Activated CD4-positive, alpha-beta T cell treated with anti-CD3 and anti-CD28 coated beads, Interleukin-2, amount 10 ng/mL, durations not matched to agents 24 days and 14 days (primary cell): Measurements from ENCODE around the gene OSBPL8. TPM values are rescaled to one million over a fixed set of nuclear protein-coding genes. Genes with fewer than 3 reads are reported as not detected.

Experiments
- DNase-seq: peaks from one replicate; pipeline ENCODE4 v3.0.0; 2022
- H3K27ac Mint-ChIP-seq: one replicate; pipeline ENCODE4 v1.8.0; 2022; ENCODE audit warnings: mild to moderate bottlenecking, mixed read lengths
- H3K27me3 Mint-ChIP-seq: one replicate; pipeline ENCODE4 v1.8.0; 2022; ENCODE audit warnings: mixed read lengths
- H3K36me3 Mint-ChIP-seq: one replicate; pipeline ENCODE4 v1.8.0; 2022; ENCODE audit warnings: low read depth, mild to moderate bottlenecking, mixed read lengths
- H3K4me1 Mint-ChIP-seq: one replicate; pipeline ENCODE4 v1.8.0; 2021; ENCODE audit warnings: mixed read lengths
- H3K4me3 Mint-ChIP-seq: one replicate; pipeline ENCODE4 v1.8.0; 2022; ENCODE audit warnings: mild to moderate bottlenecking, moderate library complexity, mixed read lengths
- H3K9me3 Mint-ChIP-seq: one replicate; pipeline ENCODE4 v1.8.0; 2021; ENCODE audit warnings: mixed read lengths
- intact Hi-C: fragments of 100-400 bp; cut with micrococcal nuclease; formaldehyde crosslinking; loops from one replicate; pipeline ENCODE4 v1.15.1; 2023
- total RNA-seq: library from RNA; stranded (reverse); gene quantifications from 2 replicates; pipeline ENCODE4 v1.2.3, GENCODE V29; 2022

The OSBPL8 gene
- total RNA-seq, 1 donor from 2014 or later, result 92.0 TPM

- no peaks in the 10 kb centered on the region for H3K4me1 Mint-ChIP-seq
- H3K27me3 Mint-ChIP-seq, result peaks cover 9% of the 10 kb centered on the region
- H3K36me3 Mint-ChIP-seq, result no peaks in the 10 kb centered on the region
- no peak overlapping the region for H3K4me3 Mint-ChIP-seq
- intact Hi-C loops, result no loop called here
- no peak for DNase-seq
- H3K9me3 Mint-ChIP-seq, result no peaks in the 10 kb centered on the region
- no peak overlapping the region for H3K27ac Mint-ChIP-seq
Observed at GRCh38 chr12:76318773-76319594, 240.6 kb downstream of the OSBPL8 start.

GRCh38 chr12:76317976-76318375 is 241.6 kb downstream of the OSBPL8 start:
- no peak overlapping the region for H3K27ac Mint-ChIP-seq
- no peaks in the 10 kb centered on the region for H3K4me1 Mint-ChIP-seq
- H3K27me3 Mint-ChIP-seq, result peaks cover 9% of the 10 kb centered on the region
- no peaks in the 10 kb centered on the region for H3K9me3 Mint-ChIP-seq
- no peak for DNase-seq
- H3K36me3 Mint-ChIP-seq, result no peaks in the 10 kb centered on the region
- H3K4me3 Mint-ChIP-seq, result no peak overlapping the region
- intact Hi-C loops, result no loop called here

- intact Hi-C loops, result no loop called here
- H3K4me3 Mint-ChIP-seq, result no peak overlapping the region
Observed at GRCh38 chr12:76316468-76316867, 243.1 kb downstream of the OSBPL8 start.

GRCh38 chr12:76313299-76313698 is 246.3 kb downstream of the OSBPL8 start:
- DNase-seq, result no peak
- intact Hi-C loops, result no loop called here
- Mint-ChIP-seq H3K27ac (no peak overlapping the region), H3K4me1 (no peaks in the 10 kb centered on the region), H3K9me3 (no peaks in the 10 kb centered on the region), H3K36me3 (no peaks in the 10 kb centered on the region), H3K4me3 (no peak overlapping the region), H3K27me3 (peaks cover 5% of the 10 kb centered on the region)

More at GRCh38 chr12:76316468-76316867, 243.1 kb downstream of the OSBPL8 start:
- peaks cover 5% of the 10 kb centered on the region for H3K27me3 Mint-ChIP-seq
- H3K27ac Mint-ChIP-seq, result no peak overlapping the region
- H3K9me3 Mint-ChIP-seq, result no peaks in the 10 kb centered on the region
- no peak for DNase-seq
- H3K4me1 Mint-ChIP-seq, result no peaks in the 10 kb centered on the region
- H3K36me3 Mint-ChIP-seq, result no peaks in the 10 kb centered on the region

- peaks cover 4% of the 10 kb centered on the region for H3K9me3 Mint-ChIP-seq
- no peak for DNase-seq
- H3K4me3 Mint-ChIP-seq, result no peak overlapping the region
- intact Hi-C loops, result no loop called here
- H3K4me1 Mint-ChIP-seq, result no peaks in the 10 kb centered on the region
- H3K36me3 Mint-ChIP-seq, result no peaks in the 10 kb centered on the region
- no peak overlapping the region for H3K27ac Mint-ChIP-seq
- peaks cover 9% of the 10 kb centered on the region for H3K27me3 Mint-ChIP-seq
Observed at GRCh38 chr12:76312315-76312714, 247.3 kb downstream of the OSBPL8 start.

GRCh38 chr12:76311796-76312195 is 247.8 kb downstream of the OSBPL8 start:
- intact Hi-C loops, result no loop called here
- Mint-ChIP-seq H3K27me3 (peaks cover 9% of the 10 kb centered on the region), H3K9me3 (peaks cover 4% of the 10 kb centered on the region), H3K4me1 (no peaks in the 10 kb centered on the region), H3K36me3 (no peaks in the 10 kb centered on the region), H3K27ac (no peak overlapping the region), H3K4me3 (no peak overlapping the region)
- DNase-seq, result no peak

- no peaks in the 10 kb centered on the region for H3K36me3 Mint-ChIP-seq
- H3K27ac Mint-ChIP-seq, result no peak overlapping the region
- peaks cover 11% of the 10 kb centered on the region for H3K27me3 Mint-ChIP-seq
- intact Hi-C loops, result no loop called here
- H3K4me1 Mint-ChIP-seq, result no peaks in the 10 kb centered on the region
- H3K4me3 Mint-ChIP-seq, result no peak overlapping the region
- peaks cover 10% of the 10 kb centered on the region for H3K9me3 Mint-ChIP-seq
- DNase-seq, result no peak
Observed at GRCh38 chr12:76310110-76310509, 249.5 kb downstream of the OSBPL8 start.

- Mint-ChIP-seq H3K27me3 (peaks cover 10% of the 10 kb centered on the region), H3K9me3 (peaks cover 10% of the 10 kb centered on the region), H3K27ac (no peak overlapping the region), H3K36me3 (no peaks in the 10 kb centered on the region), H3K4me3 (no peak overlapping the region), H3K4me1 (no peaks in the 10 kb centered on the region)
- intact Hi-C loops, result no loop called here
- DNase-seq, result no peak
Observed at GRCh38 chr12:76308866-76309265, 250.7 kb downstream of the OSBPL8 start.

- Mint-ChIP-seq H3K9me3 (peaks cover 15% of the 10 kb centered on the region), H3K4me1 (no peaks in the 10 kb centered on the region), H3K4me3 (no peak overlapping the region), H3K36me3 (no peaks in the 10 kb centered on the region), H3K27me3 (peaks cover 10% of the 10 kb centered on the region), H3K27ac (no peak overlapping the region)
- DNase-seq, result no peak
- intact Hi-C loops, result no loop called here
Observed at GRCh38 chr12:76307083-76307482, 252.5 kb downstream of the OSBPL8 start.

- intact Hi-C loops, result no loop called here
- Mint-ChIP-seq H3K4me1 (no peaks in the 10 kb centered on the region), H3K27me3 (peaks cover 6% of the 10 kb centered on the region), H3K9me3 (peaks cover 15% of the 10 kb centered on the region), H3K27ac (no peak overlapping the region), H3K4me3 (no peak overlapping the region), H3K36me3 (no peaks in the 10 kb centered on the region)
- DNase-seq, result no peak
Observed at GRCh38 chr12:76303989-76304460, 255.5 kb downstream of the OSBPL8 start.

GRCh38 chr12:76303365-76303764 is 256.2 kb downstream of the OSBPL8 start:
- Mint-ChIP-seq H3K9me3 (peaks cover 15% of the 10 kb centered on the region), H3K27ac (no peak overlapping the region), H3K4me3 (no peak overlapping the region), H3K4me1 (no peaks in the 10 kb centered on the region), H3K27me3 (peaks cover 6% of the 10 kb centered on the region), H3K36me3 (no peaks in the 10 kb centered on the region)
- intact Hi-C loops, result no loop called here
- DNase-seq, result no peak

Other genes starting within 250 kb of the OSBPL8 start
- 3.8 and 4.7 TPM in 2 replicates for gene BBS10, start 211.4 kb downstream of the OSBPL8 start, total RNA-seq
- gene ZDHHC17, start 204.3 kb upstream of the OSBPL8 start, total RNA-seq, result 24.6 and 31.2 TPM in 2 replicates